ENCODE measurements around the gene AHDC1. TPM values are rescaled to one million over a fixed set of nuclear protein-coding genes. Genes with fewer than 3 reads are reported as not detected.

Gene AHDC1
- total and polyA plus RNA-seq, 8 donors = 10.4 to 27.5 (median 14.9) TPM

- no peak for TF ChIP-seq CTCF (IDR thresholded peaks at IDR 0.05)
- intact Hi-C loops (cut with DNase I) = loop anchor here in 1 of 3 donors (10.0 kb wide), 1 partner anchor 112 kb away; no protein-coding TSS in a partner anchor
- DNase-seq (peak in 2 of 6 donors; percentile 59), FAIRE-seq (no peak), ATAC-seq (peak; percentile 71 to 82 (median 77))
- H3K36me3 ChIP-seq = no peaks in the 10 kb centered on the region
- no peaks in the 10 kb centered on the region for H3K9me3 ChIP-seq
- 16 to 25% methylated on average over 11 of the region's 11 CpGs for WGBS, 2 donors
- peaks cover 0 to 4% (median 4%) of the 10 kb centered on the region in 3 donors for H3K4me1 ChIP-seq
- no peak overlapping the region for H3K4me3 ChIP-seq
- H3K27me3 ChIP-seq = no peaks in the 10 kb centered on the region
- H3K27ac ChIP-seq = peak overlapping the region in 1 of 4 donors; percentile 12
Observed at GRCh38 chr1:27536767-27537166, 67.2 kb downstream of the AHDC1 start.

GRCh38 chr1:27536010-27536757, 67.8 kb downstream of the AHDC1 start:
- intact Hi-C loops (cut with DNase I) = loop anchor here in 1 of 3 donors (10.0 kb wide), 1 partner anchor 111 kb away; no protein-coding TSS in a partner anchor
- 84 to 87% methylated on average over 15 of the region's 15 CpGs for WGBS, 2 donors
- Histone ChIP-seq H3K4me1 (peaks cover 0 to 4% (median 4%) of the 10 kb centered on the region in 3 donors), H3K36me3 (no peaks in the 10 kb centered on the region), H3K4me3 (no peak overlapping the region), H3K27ac (no peak overlapping the region), H3K9me3 (no peaks in the 10 kb centered on the region), H3K27me3 (no peaks in the 10 kb centered on the region)
- no peak for TF ChIP-seq CTCF (IDR thresholded peaks at IDR 0.05)
- ATAC-seq (peak in 1 of 4 donors; percentile 11), DNase-seq (peak in 1 of 6 donors; percentile 9), FAIRE-seq (no peak)

DNA sequence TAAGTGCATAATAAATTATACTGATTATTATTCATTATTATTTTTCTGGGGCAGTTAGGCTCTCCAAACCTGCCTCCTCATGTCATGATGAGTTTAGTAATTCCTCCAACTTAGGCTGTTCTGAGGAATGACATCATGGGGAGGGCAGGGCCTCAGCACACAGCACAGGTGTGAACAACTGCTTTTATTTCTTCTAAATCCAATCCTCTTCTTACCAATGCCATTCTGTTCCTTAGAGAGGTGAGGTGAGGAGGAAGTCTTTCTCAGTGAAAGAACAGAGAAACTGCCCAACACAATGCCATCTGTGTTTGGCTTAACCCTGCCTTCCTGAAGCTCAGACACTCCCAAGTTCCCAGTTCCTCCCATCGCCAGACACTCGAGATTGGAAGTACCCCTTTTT, 68.6 kb downstream of the AHDC1 start:
- intact Hi-C loops (cut with DNase I) = loop anchor here in 1 of 3 donors (10.0 kb wide), 1 partner anchor 111 kb away; no protein-coding TSS in a partner anchor
- no peaks in the 10 kb centered on the region for H3K36me3 ChIP-seq
- DNase-seq (no peak), FAIRE-seq (no peak), ATAC-seq (no peak)
- no peak for TF ChIP-seq CTCF (IDR thresholded peaks at IDR 0.05)
- no peak overlapping the region for H3K4me3 ChIP-seq
- no peak overlapping the region for H3K27ac ChIP-seq
- no peaks in the 10 kb centered on the region for H3K9me3 ChIP-seq
- no peaks in the 10 kb centered on the region for H3K27me3 ChIP-seq
- H3K4me1 ChIP-seq = peaks cover 0 to 4% (median 4%) of the 10 kb centered on the region in 3 donors
- 43 to 55% methylated on average over 2 of the region's 2 CpGs for WGBS, 2 donors

DNA sequence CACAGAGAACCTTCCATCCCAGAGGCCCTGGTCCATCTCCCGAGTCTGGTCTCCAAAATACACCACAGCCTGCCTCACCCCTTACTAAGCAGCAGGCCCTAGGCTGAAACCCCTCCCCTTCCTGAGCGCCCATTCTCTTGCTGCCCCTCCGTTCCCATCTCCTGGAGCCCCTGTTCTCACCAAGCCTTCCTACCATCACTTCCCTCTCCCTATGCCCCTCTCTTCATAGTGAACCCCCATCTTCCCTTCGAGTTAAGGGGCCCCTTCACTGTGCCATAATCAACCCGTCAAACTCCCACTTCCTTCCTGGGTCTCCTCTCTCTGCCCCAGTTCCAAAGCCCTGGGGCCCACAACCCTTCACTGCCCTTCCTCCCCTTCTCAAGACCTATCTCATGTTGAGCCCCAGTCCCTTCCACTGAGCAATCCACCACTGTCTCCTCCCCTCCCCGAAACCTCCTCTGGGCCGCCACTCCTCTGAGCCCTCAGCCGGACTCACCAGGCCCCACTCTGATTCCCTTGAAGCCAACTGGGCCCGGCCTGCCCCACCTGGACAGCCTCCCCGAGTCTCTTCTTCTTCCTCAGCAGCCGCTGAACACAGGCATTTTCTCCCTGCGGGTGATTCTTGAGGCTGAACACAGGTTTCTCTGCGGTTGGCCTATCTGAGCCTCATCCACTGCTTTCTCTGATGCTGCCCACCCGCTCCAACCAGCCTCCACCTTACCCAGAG, 71.8 kb downstream of the AHDC1 start:
- no peak for ATAC-seq

More for the DNA sequence above, 71.8 kb downstream of the AHDC1 start:
- Histone ChIP-seq H3K27ac (no peak overlapping the region), H3K9me3 (no peaks in the 10 kb centered on the region), H3K4me3 (no peak overlapping the region), H3K4me1 (peaks cover 0 to 3% (median 3%) of the 10 kb centered on the region in 3 donors), H3K36me3 (no peaks in the 10 kb centered on the region), H3K27me3 (no peaks in the 10 kb centered on the region)
- TF ChIP-seq CTCF (IDR thresholded peaks at IDR 0.05) = no peak
- FAIRE-seq = no peak
- no peak for DNase-seq
- WGBS, 2 donors = 90% methylated on average over 14 of the region's 14 CpGs
- intact Hi-C loops (cut with DNase I) = loop anchor here in 1 of 3 donors (10.0 kb wide), 1 partner anchor 107 kb away; no protein-coding TSS in a partner anchor

All from pancreas (tissue), 10 donors.